SU-DHL-6 (cell line): ENCODE results near the gene NT5C3A.

Experiments used
- CTCF ChIP-seq: fragments of 200-600 bp; sonication (generic); IDR thresholded peaks from one replicate; pipeline ENCODE4 v1.5.1; 2017; ENCODE audit warnings: antibody characterized with exemption, mild to moderate bottlenecking, low read length, moderate library complexity; ENCODE audit not compliant: insufficient read depth, poor library complexity, severe bottlenecking
- EZH2phosphoT487 ChIP-seq: fragments of 200-600 bp; sonication (generic), shearing (Covaris generic); conservative IDR thresholded peaks from 2 replicates; pipeline ENCODE4 v1.6.1; 2018; ENCODE audit warnings: mild to moderate bottlenecking, antibody characterized with exemption, low read length, moderate library complexity, mixed read lengths

GRCh38 chr7:33101906-33102305, 39.3 kb upstream of the NT5C3A start:
- no peak for TF ChIP-seq CTCF
- no peak for TF ChIP-seq EZH2phosphoT487
